H1 (cell line): Measurements from ENCODE around the gene LARP6. TPM values are rescaled to one million over a fixed set of nuclear protein-coding genes. Genes with fewer than 3 reads are reported as not detected.
"Not testable (repeated sequence)": the region's sequence is repeated elsewhere in the genome, so short reads cannot be mapped to it uniquely, and the experiment has no call there.

Source experiments
- CTCF ChIA-PET: fragments of 300-600 bp; sonication (Branson Sonifier 250); formaldehyde crosslinking; loops from one replicate; lab custom pipeline; 2021; ENCODE audit not compliant: partially characterized antibody; lab: Charles Lee
- POLR2A ChIA-PET: fragments of 300-600 bp; sonication (Branson Sonifier 250); formaldehyde crosslinking; loops from one replicate; lab custom pipeline; 2021; ENCODE audit warnings: inconsistent platforms; ENCODE audit not compliant: partially characterized antibody; lab: Charles Lee
- DNase-seq, 2 experiments: peaks; one replicate each; pipeline versions ENCODE4 v3.0.0 to v3.0.0-alpha.2; 2010 to 2022; ENCODE audit warnings: low spot score in 2 of 2, low read depth in 1 of 2, mixed read lengths in 1 of 2
- FAIRE-seq: peaks from 2 replicates; lab custom pipeline; 2011; peaks lifted over from hg19 to GRCh38; lab: Jason Lieb, UNC
- H2AFZ ChIP-seq: 2 replicates; pipeline ENCODE4 v1.8.1; 2012; ENCODE audit warnings: low read length, inconsistent platforms
- H2AK5ac ChIP-seq: 2 replicates; pipeline ENCODE4 v1.6.1; 2013; ENCODE audit warnings: low read depth, low read length
- H2BK120ac ChIP-seq: replicated peaks from 2 replicates; pipeline ENCODE3; 2013; ENCODE audit warnings: low read depth, low read length, inconsistent platforms
- H2BK12ac ChIP-seq: 2 replicates; pipeline ENCODE4 v1.6.1; 2013; ENCODE audit warnings: low read depth, low read length
- H2BK15ac ChIP-seq: 2 replicates; pipeline ENCODE4 v1.6.1; 2013; ENCODE audit warnings: low read length
- H2BK20ac ChIP-seq: 2 replicates; pipeline ENCODE4 v1.6.1; 2013; ENCODE audit warnings: low read length
- H2BK5ac ChIP-seq: 2 replicates; pipeline ENCODE4 v1.6.1; 2013; ENCODE audit warnings: low read depth, low read length
- H3K14ac ChIP-seq: 2 replicates; pipeline ENCODE4 v1.6.1; 2013; ENCODE audit warnings: inconsistent platforms; ENCODE audit not compliant: insufficient read length
- H3K18ac ChIP-seq: 2 replicates; pipeline ENCODE4 v1.6.1; 2013; ENCODE audit warnings: low read length; ENCODE audit errors: extremely low read depth
- H3K23ac ChIP-seq: 2 replicates; pipeline ENCODE4 v1.6.1; 2013; ENCODE audit warnings: inconsistent platforms; ENCODE audit not compliant: insufficient read length
- H3K23me2 ChIP-seq: 2 replicates; pipeline ENCODE4 v1.6.1; 2013; ENCODE audit warnings: low read depth, low read length
- H3K27ac ChIP-seq: 2 replicates; pipeline ENCODE4 v1.6.1; 2011; ENCODE audit warnings: low read depth, low read length, inconsistent platforms
- H3K27me3 ChIP-seq, 4 experiments: replicated peaks in 1 of 4; 1 replicate in 1 of 4; 2 replicates in 3 of 4; pipeline versions ENCODE4 v1.6.1 to v1.8.1; 2011 to 2013; ENCODE audit warnings: low read length in 3 of 4, mild to moderate bottlenecking in 3 of 4, inconsistent platforms in 2 of 4, mixed read lengths in 2 of 4, moderate library complexity in 1 of 4; ENCODE audit not compliant: control insufficient read depth in 3 of 4, insufficient read depth in 3 of 4; ENCODE audit errors: extremely low read depth in 1 of 4
- H3K36me3 ChIP-seq, 4 experiments: 2 replicates each; pipeline versions ENCODE4 v1.6.1 to v1.8.1; 2011 to 2013; ENCODE audit warnings: mild to moderate bottlenecking in 4 of 4, low read length in 3 of 4, moderate library complexity in 2 of 4, control low read depth in 1 of 4, inconsistent platforms in 1 of 4; ENCODE audit not compliant: insufficient read depth in 4 of 4, control insufficient read depth in 2 of 4
- H3K4ac ChIP-seq: replicated peaks from 2 replicates; pipeline ENCODE3; 2013; ENCODE audit warnings: low read length, low read depth, mixed read lengths, inconsistent platforms; ENCODE audit not compliant: insufficient read length
- H3K4me1 ChIP-seq, 4 experiments: replicated peaks in 1 of 4; 1 replicate in 1 of 4; 2 replicates in 3 of 4; pipeline versions ENCODE4 v1.6.1 to v1.8.1; 2011 to 2013; ENCODE audit warnings: low read length in 3 of 4, inconsistent platforms in 2 of 4, mixed read lengths in 1 of 4; ENCODE audit not compliant: insufficient read depth in 4 of 4, control insufficient read depth in 3 of 4
- H3K4me2 ChIP-seq, 2 experiments: 2 replicates each; pipeline versions ENCODE4 v1.6.1 to v1.8.1; 2011 to 2013; ENCODE audit warnings: low read depth in 2 of 2, low read length in 2 of 2, control low read depth in 1 of 2, inconsistent platforms in 1 of 2, mild to moderate bottlenecking in 1 of 2; ENCODE audit not compliant: insufficient read depth in 1 of 2
- H3K4me3 ChIP-seq, 4 experiments: fragments of 200-600, 300-600 bp in 1 of 4; sonication (generic), shearing (Covaris generic), sonication (Bioruptor Twin) in 1 of 4; 2 replicates each; pipeline versions ENCODE4 v1.5.1 to v1.8.1; 2011 to 2016; ENCODE audit warnings: low read length in 4 of 4, low read depth in 3 of 4, control low read depth in 2 of 4, inconsistent platforms in 2 of 4, mild to moderate bottlenecking in 2 of 4, mixed read lengths in 1 of 4, moderate library complexity in 1 of 4; ENCODE audit not compliant: insufficient read depth in 2 of 4; ENCODE audit errors: extremely low read depth in 1 of 4
- H3K56ac ChIP-seq: replicated peaks from 2 replicates; pipeline ENCODE3; 2013; ENCODE audit warnings: low read depth, mild to moderate bottlenecking, mixed read lengths, low read length, inconsistent platforms; ENCODE audit not compliant: insufficient read length
- H3K79me1 ChIP-seq: 2 replicates; pipeline ENCODE4 v1.6.1; 2013; ENCODE audit warnings: low read depth, low read length, control low read depth
- H3K79me2 ChIP-seq, 2 experiments: 2 replicates each; pipeline versions ENCODE4 v1.6.1 to v1.8.1; 2012 to 2013; ENCODE audit warnings: low read length in 2 of 2, mild to moderate bottlenecking in 2 of 2, inconsistent platforms in 1 of 2; ENCODE audit not compliant: insufficient read depth in 2 of 2, control insufficient read depth in 1 of 2
- H3K9ac ChIP-seq, 4 experiments: replicated peaks in 1 of 4; 1 replicate in 1 of 4; 2 replicates in 3 of 4; pipeline versions ENCODE4 v1.6.1 to v1.8.1; 2011 to 2013; ENCODE audit warnings: low read depth in 3 of 4, low read length in 3 of 4, control low read depth in 2 of 4, mild to moderate bottlenecking in 2 of 4, moderate library complexity in 2 of 4, inconsistent platforms in 1 of 4; ENCODE audit errors: extremely low read depth in 1 of 4
- H3K9me3 ChIP-seq, 2 experiments: 2 replicates each; pipeline versions ENCODE4 v1.6.1 to v1.8.1; 2012 to 2013; ENCODE audit warnings: mild to moderate bottlenecking in 2 of 2, moderate library complexity in 2 of 2, control low read depth in 1 of 2, inconsistent platforms in 1 of 2, low read depth in 1 of 2, low read length in 1 of 2, mixed read lengths in 1 of 2; ENCODE audit not compliant: insufficient read depth in 2 of 2
- H4K20me1 ChIP-seq, 2 experiments: replicated peaks in 1 of 2; 2 replicates each; pipeline versions ENCODE3 to v1.8.1; 2011 to 2013; ENCODE audit warnings: inconsistent platforms in 2 of 2, low read length in 2 of 2, mild to moderate bottlenecking in 1 of 2; ENCODE audit not compliant: insufficient read depth in 2 of 2, control insufficient read depth in 1 of 2
- H4K5ac ChIP-seq: 2 replicates; pipeline ENCODE4 v1.6.1; 2013; ENCODE audit warnings: low read length, low read depth, mixed read lengths, inconsistent platforms; ENCODE audit not compliant: insufficient read length
- H4K8ac ChIP-seq: 2 replicates; pipeline ENCODE4 v1.8.0; 2013; ENCODE audit warnings: mild to moderate bottlenecking, moderate library complexity, low read length, inconsistent platforms; ENCODE audit not compliant: insufficient read depth; ENCODE audit errors: extremely low read depth
- H4K91ac ChIP-seq: replicated peaks from 2 replicates; pipeline ENCODE3; 2013; ENCODE audit warnings: low read length, mixed read lengths, inconsistent platforms; ENCODE audit not compliant: insufficient read length
- CTBP2 ChIP-seq: IDR thresholded peaks from 2 replicates; pipeline ENCODE4 v1.7.0; 2011; ENCODE audit warnings: borderline replicate concordance, mild to moderate bottlenecking, moderate library complexity, mixed read lengths, low read length; ENCODE audit not compliant: insufficient read depth, insufficient read length
- GABPA ChIP-seq: IDR thresholded peaks from 2 replicates; pipeline ENCODE4 v1.6.1; 2011; ENCODE audit warnings: mild to moderate bottlenecking, low read length, moderate library complexity, borderline replicate concordance; ENCODE audit not compliant: insufficient read depth
- JUND ChIP-seq: IDR thresholded peaks from 2 replicates; pipeline ENCODE4 v1.6.1; 2011; ENCODE audit warnings: mild to moderate bottlenecking, improper control_type of control experiment, low read length
- NRF1 ChIP-seq: IDR thresholded peaks from 2 replicates; pipeline ENCODE4 v1.6.1; 2011; ENCODE audit warnings: mild to moderate bottlenecking, low read depth, low read length, improper control_type of control experiment
- SP2 ChIP-seq: IDR thresholded peaks from 2 replicates; pipeline ENCODE4 v1.6.1; 2012; ENCODE audit warnings: mild to moderate bottlenecking, low read length, inconsistent platforms
- SUZ12 ChIP-seq: fragments of 200-600 bp; sonication (generic); IDR thresholded peaks from 2 replicates; pipeline ENCODE4 v1.6.1; 2012; ENCODE audit warnings: mild to moderate bottlenecking, inconsistent platforms, low read length, moderate library complexity, mixed read lengths
- WGBS, 2 experiments: shearing (Covaris generic) in 1 of 2; methylation state at CpG; one replicate each; pipeline versions ENCODE4 v1.1.6 to v1.1.7; 2013 to 2015; ENCODE audit warnings: low lambda C conversion rate in 2 of 2, mixed read lengths in 2 of 2, inconsistent platforms in 1 of 2, low coverage in 1 of 2, missing lambda C conversion rate in 1 of 2; ENCODE audit not compliant: insufficient replicate concordance in 2 of 2, insufficient coverage in 1 of 2, insufficient read length in 1 of 2; ENCODE audit errors: extremely low coverage in 1 of 2, missing lambda C conversion rate in 1 of 2; 5-methylcytosine and 5-hydroxymethylcytosine counted together
- polyA plus RNA-seq, 7 experiments: library from polyadenylated mRNA; depleted of rRNA in 3 of 7; stranded (reverse) in 5 of 7; unstranded in 2 of 7; fragments of >200 nt in 5 of 7; fragments of 200-250 nt in 2 of 7; gene quantifications; 1 replicate in 5 of 7; 2 replicates in 1 of 7; 4 replicates in 1 of 7; pipeline versions ENCODE4 v1.2.1 to v1.2.3, GENCODE V29; 2011 to 2013; ENCODE audit warnings: missing spikeins in 2 of 7, mixed read lengths in 2 of 7
- total RNA-seq: library from RNA; stranded (reverse); fragmentation: NEBNext Ultra II Directional; extraction: Animal tissue kit (Norgen Biotek cat#: 25700); gene quantifications from 2 replicates; pipeline ENCODE4 v1.2.1, GENCODE V29; 2021

LARP6 gene
- total and polyA plus RNA-seq, 2 of the 8 experiments (the other 6 are each of a cell fraction or from before 2014, with no cell fraction given), result 21.0 to 24.7 TPM

DNA sequence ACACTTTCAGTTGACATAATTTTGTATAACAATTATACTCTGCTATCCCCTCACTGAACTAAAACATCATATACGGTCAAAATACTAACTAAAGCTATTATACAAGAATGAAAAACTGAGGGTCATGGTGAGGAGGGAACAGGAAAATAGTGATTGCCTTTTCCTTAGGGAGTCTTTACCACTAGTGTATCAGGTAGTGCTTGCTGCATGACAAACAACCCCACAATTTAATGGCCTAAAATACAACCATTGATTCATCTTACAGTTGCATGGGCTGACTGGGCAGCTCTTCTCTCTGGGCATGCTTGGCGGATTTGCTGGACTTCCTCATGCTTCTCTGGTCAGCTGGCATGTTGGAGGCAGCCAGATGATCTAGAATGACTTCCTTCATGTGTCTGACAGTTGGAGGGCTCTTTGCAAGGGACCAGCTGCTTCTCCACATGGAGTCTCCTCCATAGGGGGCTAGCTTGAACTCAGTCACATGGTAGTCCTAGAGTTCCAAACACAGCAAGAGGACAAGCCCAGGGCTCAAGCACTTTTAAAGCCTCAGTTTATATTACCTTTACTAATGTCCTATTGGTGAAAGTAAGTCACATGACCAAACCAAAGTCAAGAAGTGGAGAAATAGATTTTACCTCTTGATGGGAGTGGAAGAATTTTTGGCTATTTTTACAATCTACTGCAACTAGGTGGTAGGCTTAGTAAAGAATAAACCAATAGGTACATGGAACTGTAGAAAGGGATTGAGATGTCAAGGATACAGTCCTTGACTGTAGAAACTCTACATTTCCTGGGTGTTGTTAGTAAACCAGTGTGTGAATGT is 19.5 kb upstream of the LARP6 start (continued):
- TF ChIP-seq JUND (no peak), NRF1 (no peak), GABPA (no peak), CTBP2 (no peak), SUZ12 (no peak), SP2 (no peak)

DNA sequence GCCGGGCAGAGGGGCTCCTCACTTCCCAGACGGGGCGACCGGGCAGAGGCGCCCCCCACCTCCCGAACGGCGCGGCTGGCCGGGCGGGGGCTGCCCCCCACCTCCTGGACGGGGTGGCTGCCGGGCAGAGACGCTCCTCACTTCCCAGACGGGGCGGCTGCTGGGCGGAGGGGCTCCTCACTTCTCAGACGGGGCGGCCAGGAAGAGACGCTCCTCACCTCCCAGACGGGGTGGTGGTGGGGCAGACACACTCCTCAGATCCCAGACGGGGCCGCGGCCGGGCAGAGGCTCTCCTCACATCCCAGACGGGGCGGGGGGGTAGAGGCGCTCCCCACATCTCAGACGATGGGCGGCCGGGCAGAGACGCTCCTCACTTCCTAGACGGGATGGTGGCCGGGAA is 17.5 kb upstream of the LARP6 start:
- H3K14ac ChIP-seq, H3K4me2 ChIP-seq, H2AFZ ChIP-seq, H3K27me3 ChIP-seq, H3K56ac ChIP-seq, H2BK20ac ChIP-seq, H3K27ac ChIP-seq, H2BK15ac ChIP-seq, H3K4me3 ChIP-seq, H3K36me3 ChIP-seq, H3K9ac ChIP-seq, H4K91ac ChIP-seq, H3K4ac ChIP-seq, H3K4me1 ChIP-seq, H3K79me2 ChIP-seq, H3K18ac ChIP-seq, H2BK120ac ChIP-seq, CTCF ChIA-PET, H4K20me1 ChIP-seq, H2AK5ac ChIP-seq, H3K23me2 ChIP-seq, DNase-seq, H3K23ac ChIP-seq, H2BK12ac ChIP-seq, FAIRE-seq, H3K79me1 ChIP-seq, H4K8ac ChIP-seq, H2BK5ac ChIP-seq, H4K5ac ChIP-seq: not testable (repeated sequence)
- POLR2A ChIA-PET, result interaction anchor here (0.6 kb wide), 1 partner anchor 102 kb away, joined by 3 read pairs; no protein-coding TSS in a partner anchor
- 100% methylated on average over 3 of the region's 34 CpGs; no CpG with 5 or more reads in 1 of the 2 experiments for WGBS, 2 experiments
- peaks cover 0 to 11% of the 10 kb centered on the region in 2 experiments; a peak in 1 of 4 replicates for H3K9me3 ChIP-seq
